PC-9 (cell line): ENCODE measurements around the gene CRNKL1. TPM values are rescaled to one million over a fixed set of nuclear protein-coding genes. Genes with fewer than 3 reads are reported as not detected.
A peak's percentile ranks its signal among the peaks of the same experiment; 100 is the strongest.

Experiments used
- BruUV-seq: library from RNA; stranded (reverse); fragments of 400-500 nt; replicated peaks from 2 replicates; lab custom pipeline; 2021; lab: Mats Ljungman, UMichigan
- CTCF ChIA-PET: fragments of 300-600 bp; sonication (Branson Sonifier 250); formaldehyde crosslinking; loops from one replicate; lab custom pipeline; 2022; ENCODE audit warnings: antibody characterized with exemption; lab: Charles Lee
- POLR2A ChIA-PET: fragments of 300-600 bp; sonication (Branson Sonifier 250); formaldehyde crosslinking; loops from one replicate; lab custom pipeline; 2022; ENCODE audit warnings: antibody characterized with exemption; ENCODE audit not compliant: unreplicated experiment; lab: Charles Lee
- DNase-seq, 2 experiments: peaks; one replicate each; pipeline versions ENCODE4 v3.0.0 to v3.0.0-alpha.2; 2015 to 2022; ENCODE audit warnings: mixed read lengths in 1 of 2
- H2AFZ ChIP-seq: fragments of 200-600 bp; sonication (generic); 2 replicates; pipeline ENCODE4 v1.8.1; 2017; ENCODE audit warnings: antibody characterized with exemption
- H3F3A ChIP-seq: fragments of 200-600 bp; sonication (generic); 2 replicates; pipeline ENCODE4 v1.8.1; 2017; ENCODE audit warnings: antibody characterized with exemption, mild to moderate bottlenecking, low read depth; ENCODE audit not compliant: insufficient read depth
- H3K27ac ChIP-seq: fragments of 200-600 bp; sonication (generic); 2 replicates; pipeline ENCODE4 v1.6.1; 2016; ENCODE audit warnings: mixed run types
- H3K27me3 ChIP-seq: fragments of 200-600 bp; sonication (generic); 2 replicates; pipeline ENCODE4 v1.6.1; 2016; ENCODE audit warnings: low read depth, mixed run types; ENCODE audit not compliant: insufficient read depth
- H3K36me3 ChIP-seq: fragments of 200-600 bp; sonication (generic); 2 replicates; pipeline ENCODE4 v1.6.1; 2016; ENCODE audit warnings: low read depth, mixed run types
- H3K4me1 ChIP-seq: fragments of 200-600 bp; sonication (generic); replicated peaks from 2 replicates; pipeline ENCODE4 v1.6.1; 2016; ENCODE audit warnings: mixed run types; ENCODE audit not compliant: insufficient read depth
- H3K4me2 ChIP-seq: fragments of 200-600 bp; sonication (generic); 2 replicates; pipeline ENCODE4 v1.6.1; 2017; ENCODE audit warnings: mixed run types
- H3K4me3 ChIP-seq: fragments of 200-600 bp; sonication (generic); 2 replicates; pipeline ENCODE4 v1.6.1; 2016; ENCODE audit warnings: mixed run types
- H3K79me2 ChIP-seq: fragments of 200-600 bp; sonication (generic); 2 replicates; pipeline ENCODE4 v1.6.1; 2017; ENCODE audit warnings: low read depth, mixed run types
- H3K9me2 ChIP-seq: fragments of 200-600 bp; sonication (generic); 2 replicates; pipeline ENCODE4 v1.8.1; 2017; ENCODE audit warnings: mild to moderate bottlenecking; ENCODE audit not compliant: insufficient read depth
- H3K9me3 ChIP-seq: fragments of 200-600 bp; sonication (generic); 2 replicates; pipeline ENCODE4 v1.8.1; 2016; ENCODE audit warnings: low read depth; ENCODE audit not compliant: insufficient read depth
- H4K20me1 ChIP-seq: fragments of 200-600 bp; sonication (generic); 2 replicates; pipeline ENCODE4 v1.8.1; 2017; ENCODE audit not compliant: insufficient read depth
- EZH2 ChIP-seq: fragments of 200-600 bp; sonication (generic); IDR thresholded peaks from 2 replicates; pipeline ENCODE4 v1.8.0; 2017; ENCODE audit warnings: antibody characterized with exemption, low read depth
- intact Hi-C: fragments of 100-400 bp; cut with micrococcal nuclease; formaldehyde crosslinking; loops from one replicate; pipeline ENCODE4 v1.10.0; 2022; ENCODE audit not compliant: unreplicated experiment
- total RNA-seq: library from RNA; stranded (reverse); gene quantifications from 2 replicates; pipeline ENCODE4 v1.2.3, GENCODE V29; 2021
- TF ChIP-seq, protein P1 (sequence below): fragments of 200-600 bp; sonication (generic); conservative IDR thresholded peaks from 2 replicates; pipeline ENCODE4 v1.6.1; 2017; ENCODE audit warnings: mixed run types, antibody characterized with exemption, mild to moderate bottlenecking, moderate library complexity

Gene CRNKL1
- total RNA-seq, 1 experiment from 2014 or later, result 24.8 TPM

DNA sequence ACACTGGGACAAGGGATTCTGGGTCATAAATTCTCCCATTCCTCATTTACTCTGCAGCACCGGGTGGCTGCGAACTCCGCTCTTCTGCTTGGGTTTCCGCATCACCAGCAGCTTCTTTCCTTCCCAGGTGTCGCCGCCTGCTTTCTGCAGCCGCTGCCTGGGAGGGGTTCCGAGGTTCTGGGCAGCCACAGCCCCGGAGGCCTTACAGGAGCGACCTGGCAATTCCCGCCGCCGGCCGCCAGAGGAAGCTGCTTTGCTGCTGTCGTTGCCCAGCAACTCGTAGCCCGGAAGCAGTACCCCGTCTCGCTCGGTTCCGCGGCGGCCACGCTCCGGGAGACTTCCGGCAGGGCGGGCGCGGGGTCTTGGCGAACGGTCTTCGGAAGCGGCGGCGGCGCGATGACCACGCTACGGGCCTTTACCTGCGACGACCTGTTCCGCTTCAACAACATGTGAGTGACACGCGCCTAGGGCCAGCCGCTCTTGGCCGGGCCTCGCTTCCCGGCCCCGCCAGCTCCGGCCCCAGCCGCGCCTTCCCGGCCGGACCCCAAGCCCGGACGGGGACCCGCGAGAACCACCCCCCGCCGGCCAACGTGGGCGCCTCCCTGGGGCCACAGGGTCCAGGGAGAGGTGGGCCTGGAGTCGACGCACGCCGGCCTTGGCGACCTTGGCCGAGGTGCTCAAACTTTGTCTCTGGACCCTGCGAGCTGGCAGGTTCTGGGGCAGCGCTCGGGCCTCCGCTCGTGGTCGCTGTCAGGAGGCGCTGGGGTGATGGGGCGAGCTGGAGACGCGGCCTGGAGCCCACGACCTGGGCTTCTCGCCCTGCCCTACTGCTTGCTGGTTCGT is 35.0 kb downstream of the CRNKL1 start, which contains the start of gene NAA20:
NAA20 (plus strand) TSS at position 362 of the 843 bp plus-strand sequence; CDS start at position 397, 35 bp downstream.
- peaks cover 10% of the 10 kb centered on the region; the same call in 1 of the 2 replicates for H4K20me1 ChIP-seq
- peaks cover 14% of the 10 kb centered on the region for H3K36me3 ChIP-seq
- no peaks in the 10 kb centered on the region for H3K9me3 ChIP-seq
- H3K27ac ChIP-seq, result peak within 1 kb of the TSS; percentile 74
- TF ChIP-seq, protein P1, sequence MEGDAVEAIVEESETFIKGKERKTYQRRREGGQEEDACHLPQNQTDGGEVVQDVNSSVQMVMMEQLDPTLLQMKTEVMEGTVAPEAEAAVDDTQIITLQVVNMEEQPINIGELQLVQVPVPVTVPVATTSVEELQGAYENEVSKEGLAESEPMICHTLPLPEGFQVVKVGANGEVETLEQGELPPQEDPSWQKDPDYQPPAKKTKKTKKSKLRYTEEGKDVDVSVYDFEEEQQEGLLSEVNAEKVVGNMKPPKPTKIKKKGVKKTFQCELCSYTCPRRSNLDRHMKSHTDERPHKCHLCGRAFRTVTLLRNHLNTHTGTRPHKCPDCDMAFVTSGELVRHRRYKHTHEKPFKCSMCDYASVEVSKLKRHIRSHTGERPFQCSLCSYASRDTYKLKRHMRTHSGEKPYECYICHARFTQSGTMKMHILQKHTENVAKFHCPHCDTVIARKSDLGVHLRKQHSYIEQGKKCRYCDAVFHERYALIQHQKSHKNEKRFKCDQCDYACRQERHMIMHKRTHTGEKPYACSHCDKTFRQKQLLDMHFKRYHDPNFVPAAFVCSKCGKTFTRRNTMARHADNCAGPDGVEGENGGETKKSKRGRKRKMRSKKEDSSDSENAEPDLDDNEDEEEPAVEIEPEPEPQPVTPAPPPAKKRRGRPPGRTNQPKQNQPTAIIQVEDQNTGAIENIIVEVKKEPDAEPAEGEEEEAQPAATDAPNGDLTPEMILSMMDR, result peak; percentile 51; the same call in 1 of the 2 replicates
- TF ChIP-seq EZH2, result no peak
- H3K27me3 ChIP-seq, result no peaks in the 10 kb centered on the region
- ChIA-PET CTCF (interaction anchor here (0.6 to 0.7 kb wide), 3 partner anchors 15 to 1493 kb away, joined by 3 to 4 read pairs (median 3); no protein-coding TSS in a partner anchor), POLR2A (interaction anchor here (0.6 to 1.3 kb wide), 6 partner anchors 14 to 100 kb away, joined by 3 to 6 read pairs (median 4); no protein-coding TSS in a partner anchor)
- H3K4me3 ChIP-seq, result peak within 1 kb of the TSS; percentile 99
- BruUV-seq, result no TSS peak
- H3K4me1 ChIP-seq, result peaks cover 26% of the 10 kb centered on the region
- H3F3A ChIP-seq, result peaks cover 11% of the 10 kb centered on the region; the same call in 1 of the 2 replicates
- H3K9me2 ChIP-seq, result no peaks in the 10 kb centered on the region
- peak within 1 kb of the TSS; percentile 98 for H3K4me2 ChIP-seq
- H2AFZ ChIP-seq, result peak within 1 kb of the TSS; percentile 87
- peak; percentile 85 to 96 for DNase-seq
- H3K79me2 ChIP-seq, result peaks cover 51% of the 10 kb centered on the region
- intact Hi-C loops, result loop anchor here (1.0 to 5.0 kb wide), 3 partner anchors 35 to 233 kb away; partner anchors contain the start of genes CFAP61 and CRNKL1

DNA sequence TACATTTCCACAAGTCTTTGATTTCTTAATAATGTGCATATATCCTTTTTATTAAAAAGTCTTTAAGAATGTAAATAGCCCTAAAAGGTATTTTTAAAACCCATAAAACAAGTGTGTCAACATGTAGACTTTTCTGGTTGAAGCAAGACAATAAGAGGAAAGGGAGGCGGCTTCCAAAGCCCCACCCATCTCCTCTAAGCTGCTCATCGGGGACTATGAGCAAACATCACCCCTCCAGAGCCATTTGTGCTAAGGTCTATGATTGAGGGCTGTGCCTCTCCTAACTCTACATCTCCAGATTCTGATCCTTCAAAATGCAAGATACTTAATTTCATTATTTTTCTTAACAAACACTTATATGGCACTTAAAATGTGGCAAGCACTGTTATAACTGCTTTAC is 37.6 kb downstream of the CRNKL1 start:
- CTCF ChIA-PET, result no interaction called here
- intact Hi-C loops, result loop anchor here (5.0 kb wide), 1 partner anchor 38 kb away; the partner anchor contains the start of genes CFAP61 and CRNKL1

DNA sequence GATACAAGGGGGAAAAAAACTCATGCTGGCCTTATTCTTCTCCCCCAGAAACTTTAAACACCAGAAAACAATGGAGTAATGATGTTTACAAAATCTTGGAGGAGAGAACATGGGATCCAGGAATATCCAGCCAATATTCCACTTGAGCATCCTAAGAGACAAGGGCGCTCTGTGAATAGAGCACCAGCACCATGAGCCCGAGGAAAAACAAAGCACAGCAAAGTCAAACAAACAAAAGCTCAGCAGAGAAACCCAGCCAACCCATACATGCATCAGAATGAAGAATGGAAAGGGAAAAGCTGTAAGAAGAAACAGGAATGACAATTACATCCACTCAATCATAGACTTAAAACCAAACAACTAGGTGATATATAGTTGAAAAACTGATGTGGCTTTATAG is 39.7 kb downstream of the CRNKL1 start:
- Histone ChIP-seq H4K20me1 (no peaks in the 10 kb centered on the region), H3K9me3 (no peaks in the 10 kb centered on the region), H3K36me3 (no peaks in the 10 kb centered on the region), H3K79me2 (peaks cover 4% of the 10 kb centered on the region), H2AFZ (no peak overlapping the region), H3K4me3 (no peak overlapping the region), H3F3A (peaks cover 7% of the 10 kb centered on the region; the same call in 1 of the 2 replicates), H3K4me1 (peaks cover 12% of the 10 kb centered on the region), H3K27ac (no peak overlapping the region), H3K9me2 (no peaks in the 10 kb centered on the region), H3K27me3 (no peaks in the 10 kb centered on the region), H3K4me2 (no peak overlapping the region)
- intact Hi-C loops, result no loop called here
- no TSS peak for BruUV-seq
- DNase-seq, result no peak
- CTCF ChIA-PET, result interaction anchor here (0.8 kb wide), 1 partner anchor 110 kb away, joined by 4 read pairs; no protein-coding TSS in a partner anchor
- POLR2A ChIA-PET, result no interaction called here
- no peak for TF ChIP-seq EZH2
- TF ChIP-seq, protein P1, result no peak

More for the DNA sequence above, 37.6 kb downstream of the CRNKL1 start:
- H2AFZ ChIP-seq, result no peak overlapping the region
- no peak overlapping the region for H3K4me3 ChIP-seq
- H3K4me2 ChIP-seq, result no peak overlapping the region
- no peak for DNase-seq
- POLR2A ChIA-PET, result interaction anchor here (0.7 kb wide), 1 partner anchor 231 kb away, joined by 3 read pairs; no protein-coding TSS in a partner anchor
- no peaks in the 10 kb centered on the region for H3K9me3 ChIP-seq
- H3K4me1 ChIP-seq, result peaks cover 24% of the 10 kb centered on the region
- TF ChIP-seq EZH2, result no peak
- TF ChIP-seq, protein P1, result no peak
- H3K27ac ChIP-seq, result no peak overlapping the region
- H3K36me3 ChIP-seq, result peaks cover 2% of the 10 kb centered on the region; the same call in 1 of the 2 replicates
- H3K9me2 ChIP-seq, result no peaks in the 10 kb centered on the region
- H4K20me1 ChIP-seq, result no peaks in the 10 kb centered on the region
- BruUV-seq, result no TSS peak
- peaks cover 7% of the 10 kb centered on the region; the same call in 1 of the 2 replicates for H3F3A ChIP-seq
- H3K79me2 ChIP-seq, result peaks cover 25% of the 10 kb centered on the region
- no peaks in the 10 kb centered on the region for H3K27me3 ChIP-seq
